Right kidney (tissue), 1 donor: Measurements from ENCODE around the gene DHRS4.
"Not testable (repeated sequence)": the region's sequence is repeated elsewhere in the genome, so short reads cannot be mapped to it uniquely, and the experiment has no call there.

Experiments
- DNase-seq: peaks from one replicate; pipeline ENCODE4 v3.0.0-alpha.2; 2016

The DHRS4 gene

DNA sequence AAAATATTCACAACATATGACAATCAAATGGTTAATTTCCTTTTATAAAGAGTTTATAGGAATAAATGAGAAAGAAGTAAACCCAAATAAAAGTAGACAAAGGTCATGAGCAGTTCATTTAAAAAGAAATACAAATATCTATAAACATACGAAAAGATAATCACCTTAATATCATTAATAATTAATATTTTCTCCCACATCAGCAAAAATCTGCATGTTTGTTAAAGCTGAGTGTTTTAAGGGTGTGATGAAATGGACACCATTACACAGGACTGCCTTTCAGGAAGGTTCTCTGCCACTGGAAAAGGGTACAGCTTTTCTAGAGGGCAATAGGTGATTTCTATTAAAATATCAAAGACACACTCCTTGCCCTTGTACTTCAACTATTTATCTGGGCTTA is 14.7 kb upstream of the DHRS4 start:
- DNase-seq: no peak

DNA sequence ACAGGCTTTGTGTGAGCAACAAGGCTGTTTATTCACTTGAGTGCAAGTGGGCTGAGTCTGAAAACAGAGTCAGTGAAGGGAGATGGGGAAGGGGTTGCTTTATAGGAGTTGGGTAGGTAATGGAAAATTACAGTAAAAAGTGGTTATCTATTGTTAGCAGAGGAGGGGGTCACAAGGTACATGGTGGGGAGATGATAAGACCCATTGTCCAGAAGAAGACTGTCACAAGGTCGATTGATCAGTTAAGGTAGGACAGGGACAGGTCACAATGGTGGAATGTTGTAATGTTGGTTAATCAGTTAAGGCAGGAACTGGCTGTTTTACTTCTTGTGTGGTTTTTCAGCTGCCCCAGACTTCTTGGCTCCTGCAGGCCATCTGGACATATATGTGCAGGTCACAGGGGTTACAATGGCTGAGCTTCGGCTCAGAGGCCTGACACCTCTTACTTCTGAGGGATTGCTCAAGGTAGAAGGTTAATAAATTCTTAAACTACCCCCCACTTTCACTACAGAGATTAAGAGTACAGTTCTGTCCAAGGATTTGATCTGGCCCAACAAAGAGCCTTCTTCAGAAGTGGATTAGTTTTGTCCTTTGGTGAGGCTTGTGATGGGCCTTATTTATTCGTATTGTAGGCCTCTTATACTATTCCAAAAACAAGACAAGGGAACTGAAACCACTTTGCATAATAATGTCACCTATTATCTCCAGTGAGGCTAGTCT is 13.8 kb upstream of the DHRS4 start:
- DNase-seq: no peak

DNA sequence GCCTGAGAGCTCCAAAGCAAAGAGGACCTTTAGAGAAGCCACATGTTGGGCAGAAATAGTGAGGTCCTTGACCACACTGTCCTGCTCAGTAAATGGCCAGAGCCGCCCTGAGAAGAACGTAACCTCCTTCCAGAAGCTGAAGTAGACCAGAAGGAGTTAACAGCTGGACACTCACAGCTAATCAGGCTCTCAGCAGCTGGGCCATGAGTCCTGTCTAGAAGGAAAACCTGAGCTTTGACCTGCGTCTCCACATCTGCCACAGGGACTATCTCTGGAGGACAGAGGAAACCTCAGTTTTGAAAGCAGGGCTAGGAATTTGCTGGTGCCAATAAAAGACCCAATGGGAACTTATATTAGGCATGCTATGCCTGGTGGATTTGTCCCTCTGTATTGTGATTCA is 12.3 kb upstream of the DHRS4 start:
- no peak for DNase-seq

DNA sequence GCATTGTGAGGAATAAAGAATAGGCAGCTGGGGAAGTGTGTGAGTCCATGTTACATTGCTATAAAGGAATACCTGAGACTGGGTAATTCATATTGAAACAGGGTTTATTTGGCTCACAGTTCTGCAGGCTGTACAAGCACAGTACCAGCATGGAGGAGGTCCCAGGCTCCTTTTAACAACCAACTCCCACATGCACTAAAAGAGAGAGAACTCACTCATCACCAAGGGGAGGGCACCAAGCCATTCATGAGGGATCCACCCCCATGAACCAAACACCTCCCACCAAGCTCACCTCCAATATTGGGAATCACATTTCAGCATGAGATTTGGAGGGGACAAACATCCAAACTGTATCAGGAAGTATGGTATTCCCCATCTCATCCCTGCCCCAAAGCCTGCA is 11.9 kb upstream of the DHRS4 start:
- no peak for DNase-seq

DNA sequence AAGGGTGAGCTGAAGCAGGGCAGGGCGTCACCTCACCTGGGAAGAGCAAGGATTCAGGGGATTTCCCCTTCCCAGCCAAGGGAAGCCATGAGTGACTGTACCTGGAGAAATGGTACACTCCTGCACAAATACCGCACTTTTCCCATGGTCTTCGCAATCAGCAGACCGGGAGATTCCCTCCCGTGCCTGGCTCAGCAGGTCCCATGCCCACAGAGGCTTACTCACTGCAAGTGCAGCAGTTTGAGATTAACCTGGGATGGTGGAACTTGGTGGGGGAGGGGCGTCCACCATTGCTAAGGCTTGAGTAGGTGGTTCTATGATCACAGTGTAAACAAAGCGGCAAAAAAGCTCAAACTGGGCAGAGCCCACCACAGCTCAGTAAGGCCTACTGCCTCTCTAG is 11.0 kb upstream of the DHRS4 start:
- no peak for DNase-seq

DNA sequence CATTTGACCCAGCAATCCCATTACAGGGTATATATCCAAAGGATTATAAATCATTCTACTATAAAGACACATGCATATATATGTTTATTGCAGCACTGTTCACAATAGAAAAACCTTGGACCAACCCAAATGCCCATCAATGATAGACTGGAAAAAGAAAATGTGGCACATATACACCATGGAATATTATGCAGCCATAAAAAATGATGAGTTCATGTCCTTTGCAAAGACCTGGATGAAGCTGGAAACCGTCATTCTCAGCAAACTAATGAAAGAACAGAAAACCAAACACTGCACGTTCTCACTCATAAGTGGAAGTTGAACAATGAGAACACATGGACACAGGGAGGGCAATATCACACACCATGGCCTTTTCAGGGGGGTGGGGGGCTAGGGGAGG is 4.5 kb upstream of the DHRS4 start:
- not testable (repeated sequence) for DNase-seq

DNA sequence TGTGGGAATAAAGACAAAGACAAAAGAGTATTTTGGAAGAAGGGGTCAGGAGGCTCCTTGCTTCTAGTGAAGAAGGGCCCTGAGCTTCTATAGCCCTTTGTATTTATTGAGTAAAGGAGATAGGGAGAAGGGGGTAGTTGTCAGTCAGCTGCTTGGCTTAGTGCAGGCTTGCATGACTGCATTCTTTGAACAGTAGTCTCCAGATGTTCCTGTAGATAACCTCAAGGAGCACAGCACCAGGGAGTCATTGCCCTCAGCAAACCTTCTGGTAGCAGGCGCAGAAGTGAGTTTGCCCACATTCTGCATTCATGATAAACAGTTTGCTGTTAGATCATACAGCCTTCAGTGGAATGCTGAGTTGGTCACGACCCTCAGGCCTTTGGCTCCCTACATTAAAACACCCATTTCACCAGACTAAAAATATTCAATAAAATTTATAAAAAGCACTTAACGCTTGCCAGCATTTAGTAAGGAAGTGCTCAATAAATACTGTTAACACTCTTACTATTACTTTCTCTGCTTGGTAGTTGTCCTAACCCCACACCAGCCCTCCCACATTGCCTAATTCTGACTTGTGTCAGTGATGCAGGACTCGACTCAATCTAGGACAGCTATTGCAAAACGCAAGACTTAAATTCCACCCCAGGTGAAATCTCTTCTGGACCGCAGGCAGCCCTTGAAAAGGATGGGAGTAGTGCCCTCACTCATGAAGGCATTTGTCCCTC is 3.0 kb upstream of the DHRS4 start:
- no peak for DNase-seq

DNA sequence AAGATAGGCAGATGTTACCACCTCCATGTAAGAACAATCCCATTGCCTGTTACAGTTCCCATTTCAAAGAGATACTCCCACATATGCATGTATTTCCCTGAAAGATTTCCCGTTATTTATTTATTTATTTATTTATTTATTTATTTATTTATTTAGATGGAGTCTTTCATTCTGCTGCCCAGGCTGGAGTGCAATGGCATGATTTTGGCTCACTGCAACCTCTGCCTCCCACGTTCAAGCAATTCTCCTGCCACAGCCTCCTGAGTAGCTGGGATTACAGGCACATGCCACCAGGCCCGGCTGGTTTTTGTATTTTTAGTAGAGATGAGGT is 2.5 kb upstream of the DHRS4 start:
- DNase-seq: not testable (repeated sequence)

DNA sequence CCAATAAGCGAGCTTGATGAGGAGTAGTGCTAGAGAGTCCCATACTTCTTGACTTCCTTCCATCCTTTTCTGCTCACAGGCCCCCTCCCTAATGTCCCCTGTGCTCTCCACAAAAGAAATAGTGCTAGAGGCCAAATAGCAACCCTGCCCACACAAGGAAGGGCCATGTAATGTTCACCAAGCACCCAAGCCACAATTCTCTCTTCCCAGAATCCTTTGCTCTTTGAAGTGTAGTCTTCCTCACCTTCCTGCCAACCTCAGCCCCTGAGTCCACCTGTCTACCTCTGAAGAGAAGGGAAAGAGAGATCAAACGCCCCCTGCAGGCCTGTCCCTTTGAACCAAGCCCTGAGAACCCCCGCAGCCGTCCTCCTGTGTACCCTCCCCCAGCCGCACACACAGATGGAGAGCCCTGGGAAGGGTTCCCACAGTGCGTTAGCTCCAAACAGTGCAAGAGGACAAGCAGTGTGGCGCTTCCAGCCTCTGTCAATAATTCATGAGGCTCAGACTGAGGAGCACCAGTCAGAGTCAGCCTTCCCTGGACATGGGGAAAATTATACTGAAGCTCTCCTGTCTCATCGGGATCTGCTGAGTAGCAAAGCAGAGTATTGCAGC is 1.9 kb upstream of the DHRS4 start:
- no peak for DNase-seq

DNA sequence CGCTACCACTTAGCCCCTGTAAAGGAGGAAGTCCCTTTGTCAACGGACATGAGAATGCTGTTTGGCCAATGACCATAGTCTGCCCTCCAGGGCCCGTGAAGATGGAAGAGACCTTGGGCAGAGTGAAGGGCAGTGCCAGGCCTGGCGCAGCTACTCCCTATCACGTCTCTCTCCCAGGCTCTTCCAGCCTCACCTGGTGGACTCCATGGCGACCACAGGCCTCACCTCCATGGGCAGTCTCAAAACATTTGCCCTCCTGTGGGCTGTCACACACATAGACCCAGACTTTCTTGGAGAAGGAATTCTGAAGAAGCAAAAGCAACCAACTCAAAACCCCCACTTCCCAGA is 480 bp upstream of the DHRS4 start:
- not testable (repeated sequence) for DNase-seq

DNA sequence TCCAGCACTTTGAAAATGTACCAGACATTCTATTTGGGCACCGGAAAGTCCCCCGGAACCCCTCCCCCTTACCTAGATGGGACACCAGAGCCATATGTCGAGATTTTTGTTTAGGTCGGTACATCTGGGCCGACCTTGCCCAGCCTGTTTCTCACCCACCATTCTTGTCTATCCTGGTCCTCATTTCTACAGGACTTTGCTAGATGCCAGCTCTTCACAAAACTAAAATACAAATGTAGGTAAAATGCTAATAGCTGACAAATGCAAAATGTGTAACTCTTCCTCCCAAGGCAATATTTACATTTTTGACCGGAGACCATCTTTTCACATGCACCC is 677 bp downstream of the DHRS4 start:
- not testable (repeated sequence) for DNase-seq

DNA sequence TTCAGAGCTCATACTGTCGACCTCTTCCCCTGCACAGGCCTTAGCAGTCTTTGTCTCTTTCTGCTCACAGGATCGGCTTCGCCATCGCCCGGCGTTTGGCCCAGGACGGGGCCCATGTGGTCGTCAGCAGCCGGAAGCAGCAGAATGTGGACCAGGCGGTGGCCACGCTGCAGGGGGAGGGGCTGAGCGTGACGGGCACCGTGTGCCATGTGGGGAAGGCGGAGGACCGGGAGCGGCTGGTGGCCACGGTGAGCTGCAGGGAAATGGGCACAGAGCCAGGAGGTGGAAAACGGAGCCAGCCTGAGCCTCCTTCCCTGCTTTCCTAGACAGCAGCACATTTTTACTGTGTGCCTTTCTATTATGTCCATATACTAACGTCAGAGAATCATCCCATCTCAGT is 1.4 kb downstream of the DHRS4 start:
- DNase-seq: not testable (repeated sequence)

DNA sequence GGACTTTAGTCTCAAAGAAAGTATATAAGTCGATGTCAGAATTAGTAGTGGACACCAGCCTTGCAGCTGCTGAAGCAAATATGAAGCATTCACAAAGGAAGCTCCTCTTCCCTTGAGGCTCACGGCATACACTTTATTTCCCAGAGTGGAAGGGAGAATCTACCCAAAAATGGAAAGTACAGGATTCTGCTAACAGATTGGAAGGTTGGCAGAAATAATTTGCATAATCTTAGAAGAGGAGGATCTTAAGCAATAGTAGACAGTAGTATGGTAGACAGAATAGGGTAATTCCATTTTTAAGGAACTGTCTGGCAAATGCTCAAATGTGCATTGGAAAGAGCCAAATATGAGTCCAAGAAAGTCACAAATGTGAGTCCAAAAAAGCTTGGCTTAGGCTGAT is 2.2 kb downstream of the DHRS4 start:
- not testable (repeated sequence) for DNase-seq

DNA sequence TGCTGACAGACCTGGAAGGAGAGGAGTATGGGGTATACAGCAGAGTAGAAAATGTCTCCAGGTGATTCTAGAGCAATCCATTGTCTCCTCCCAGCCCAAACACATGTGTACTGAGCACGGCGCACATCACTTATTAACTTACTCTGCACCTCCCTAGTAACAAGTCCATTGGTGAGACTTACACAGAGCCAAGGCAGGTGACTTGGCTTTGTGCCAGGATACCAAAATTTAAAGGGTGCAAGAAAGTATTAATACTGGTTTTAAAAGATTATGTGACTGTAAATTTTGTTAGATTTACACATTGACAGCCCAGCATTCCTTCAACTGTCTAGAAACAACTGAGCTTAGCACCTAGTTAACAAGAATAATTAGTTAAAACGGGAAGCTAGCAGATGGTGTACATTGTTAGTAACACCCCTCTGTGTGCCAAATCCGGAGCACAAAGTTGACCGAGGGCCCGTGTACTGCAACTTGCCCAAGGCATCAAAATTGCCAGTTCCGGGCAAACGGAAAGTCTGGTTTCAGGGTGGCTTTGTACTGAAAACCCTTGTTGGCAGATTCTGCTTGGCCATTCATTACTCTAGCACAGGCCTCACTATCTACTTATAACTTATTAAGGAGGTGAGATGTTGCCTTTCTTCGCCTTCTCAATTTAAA is 4.5 kb downstream of the DHRS4 start:
- not testable (repeated sequence) for DNase-seq

DNA sequence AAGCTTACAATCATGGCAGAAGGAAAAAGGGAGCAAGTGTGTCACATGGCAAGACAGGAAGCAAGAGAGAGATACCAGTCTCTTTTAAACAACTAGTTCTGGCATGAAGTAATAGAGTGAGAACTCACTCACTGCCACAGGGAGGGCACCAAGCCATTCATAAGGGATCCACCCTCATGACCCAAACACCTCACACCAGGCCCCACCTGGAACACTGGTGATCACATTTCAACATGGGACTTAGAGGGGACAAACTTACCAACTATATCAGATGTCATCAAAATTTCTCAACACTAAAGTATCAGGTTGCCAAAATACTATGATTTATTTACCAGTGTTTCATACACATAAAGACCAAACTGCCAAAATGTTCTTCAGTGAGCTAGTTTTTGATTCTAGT is 7.3 kb downstream of the DHRS4 start:
- not testable (repeated sequence) for DNase-seq

DNA sequence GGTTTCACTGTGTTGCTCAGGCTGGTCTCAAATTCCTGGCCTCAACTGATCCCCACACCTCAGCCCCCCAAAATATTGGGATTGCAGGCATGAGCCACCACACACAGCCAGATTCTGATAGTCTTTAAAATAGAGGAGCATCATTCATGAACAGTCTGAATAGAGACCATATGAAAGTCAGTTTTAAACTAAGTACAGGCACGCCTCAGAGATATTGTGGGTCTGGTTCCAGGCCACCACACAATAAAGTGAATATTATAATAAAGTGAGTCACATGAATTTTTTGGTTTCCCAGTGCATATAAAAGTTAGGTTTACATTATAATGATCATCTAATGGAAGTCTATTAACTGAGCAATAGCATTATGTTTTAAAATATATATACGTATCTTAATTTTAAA is 8.1 kb downstream of the DHRS4 start:
- DNase-seq: not testable (repeated sequence)

DNA sequence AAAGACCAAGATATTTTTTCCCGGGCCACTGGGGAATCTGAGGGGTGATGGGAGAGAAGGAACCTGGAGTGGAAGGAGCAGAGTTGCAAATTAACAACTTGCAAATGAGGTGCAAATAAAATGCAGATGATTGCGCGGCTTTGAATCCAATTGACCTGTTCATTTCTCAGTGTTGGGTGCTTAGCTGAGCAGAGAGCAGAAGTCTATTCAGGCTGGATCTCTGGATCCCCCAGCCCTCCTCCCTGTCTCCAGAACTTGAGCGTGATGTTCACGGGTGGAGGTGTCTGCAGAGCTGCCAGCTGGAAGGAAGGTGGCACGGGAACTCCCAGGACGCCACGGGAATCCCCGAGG is 15.5 kb downstream of the DHRS4 start:
- not testable (repeated sequence) for DNase-seq

DNA sequence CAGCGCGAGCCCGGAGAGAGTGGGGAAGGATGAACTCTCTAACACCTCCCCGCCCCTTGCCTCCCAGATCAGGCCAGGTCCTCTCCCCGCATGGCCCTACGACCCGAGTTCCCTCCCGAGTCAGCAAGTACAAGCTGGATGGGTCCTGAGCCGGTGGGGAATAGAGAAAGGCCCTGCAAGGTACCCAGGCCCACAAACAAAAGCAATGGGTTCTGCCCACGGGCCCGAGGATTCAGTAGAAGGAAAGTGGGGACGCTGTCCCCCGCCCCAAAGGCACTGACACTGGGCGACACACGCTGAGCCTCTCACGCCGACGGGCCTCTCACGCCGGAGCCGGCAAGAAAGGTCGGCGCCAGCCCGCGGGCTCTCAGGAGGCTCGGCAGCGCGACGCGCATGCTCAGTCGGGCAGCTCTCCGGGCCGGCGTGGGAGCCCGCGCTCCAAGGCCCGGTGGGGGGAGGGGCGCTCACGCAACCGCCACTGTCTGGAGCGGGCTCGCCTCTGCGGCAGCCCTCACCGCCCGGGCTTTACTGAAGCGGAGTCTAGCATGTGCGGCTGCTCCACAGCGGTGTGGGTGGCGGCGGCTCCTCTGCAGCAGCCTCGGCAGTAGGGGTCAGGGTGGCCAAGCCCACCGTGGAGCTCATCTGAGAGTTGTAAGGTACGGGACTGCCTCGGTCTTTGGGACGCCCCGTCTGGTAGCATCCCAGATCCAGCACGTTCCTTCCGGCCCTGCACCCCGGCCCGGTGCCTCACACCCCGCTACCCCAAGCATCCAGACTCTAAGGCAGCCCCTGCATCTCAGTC is 16.1 kb downstream of the DHRS4 start:
- DNase-seq: peak; percentile 58

DNA sequence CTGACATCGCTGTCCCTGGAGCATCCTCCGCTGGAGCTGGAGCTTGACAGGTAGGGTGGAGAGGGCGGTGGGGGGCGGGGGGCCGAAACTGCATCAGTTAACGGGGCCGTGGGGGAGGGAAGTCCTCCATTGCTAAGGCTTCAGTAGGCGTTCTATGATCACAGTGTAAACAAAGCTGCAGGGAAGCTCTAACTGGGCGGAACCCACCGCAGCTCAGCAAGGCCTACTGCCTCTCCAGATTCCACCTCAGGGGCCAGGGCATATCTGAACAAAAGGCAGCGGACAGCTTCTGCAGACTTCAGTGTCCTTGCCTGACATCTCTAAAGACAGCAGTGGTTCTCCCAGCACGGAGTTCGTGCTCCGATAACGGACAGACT is 16.7 kb downstream of the DHRS4 start:
- DNase-seq: not testable (repeated sequence)

DNA sequence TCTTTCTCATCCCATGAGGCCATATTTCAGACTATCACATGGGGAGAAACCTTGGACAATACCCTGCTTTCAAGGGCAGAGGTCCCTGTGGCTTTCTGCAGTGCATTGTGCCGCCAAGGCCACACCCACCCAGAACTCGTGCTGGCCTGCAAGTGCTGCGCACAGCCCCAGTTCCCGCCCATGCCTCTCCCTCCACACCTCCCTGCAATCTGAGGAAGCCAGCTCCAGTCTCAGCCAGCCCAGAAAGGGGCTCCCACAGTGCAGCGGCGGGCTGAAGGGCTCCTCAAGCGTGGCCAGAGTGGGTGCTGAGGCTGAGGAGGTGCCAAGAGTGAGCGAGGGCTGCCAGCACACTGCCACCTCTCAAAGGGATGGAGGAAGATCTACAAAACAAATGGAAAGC is 19.6 kb downstream of the DHRS4 start:
- not testable (repeated sequence) for DNase-seq

DNA sequence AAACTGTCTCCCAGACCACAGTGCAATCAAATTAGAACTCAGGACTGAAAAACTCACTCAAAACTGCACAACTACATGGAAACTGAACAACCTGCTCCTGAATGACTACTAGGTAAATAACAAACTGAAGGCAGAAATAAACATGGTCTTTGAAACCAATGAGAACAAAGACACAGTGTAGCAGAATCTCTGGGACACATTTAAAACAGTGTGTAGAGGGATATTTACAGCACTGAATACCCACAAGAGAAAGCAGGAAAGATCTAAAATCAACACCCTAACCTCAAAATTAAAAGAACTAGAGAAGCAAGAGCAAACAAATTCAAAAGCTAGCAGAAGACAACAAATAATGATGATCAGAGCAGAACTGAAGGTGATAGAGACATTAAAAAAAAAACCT is 20.5 kb downstream of the DHRS4 start:
- not testable (repeated sequence) for DNase-seq

DNA sequence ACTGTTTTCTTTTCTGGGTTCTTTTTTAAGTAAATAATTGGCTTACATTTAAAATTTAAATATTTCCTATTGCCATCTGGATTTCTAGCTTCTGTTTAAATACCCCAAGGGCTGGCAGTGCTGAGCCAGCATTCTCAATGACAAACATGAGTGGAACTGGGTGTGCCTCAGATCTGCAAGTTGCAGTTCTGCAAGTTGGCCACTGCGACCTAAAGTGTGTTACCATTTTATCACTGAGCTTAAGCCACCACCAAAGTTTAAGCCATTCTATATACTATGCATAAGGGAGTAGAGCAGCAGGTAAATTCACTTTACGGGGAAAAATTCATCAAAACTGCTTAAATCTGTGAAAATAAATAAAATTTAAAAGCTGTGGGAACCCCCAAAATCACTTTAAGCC is 23.6 kb downstream of the DHRS4 start:
- not testable (repeated sequence) for DNase-seq
